GF-D8 (cell line): ENCODE data around the gene NEGR1.

Experiments
- DNase-seq: peaks from one replicate; lab custom pipeline; 2025; lab: John Stamatoyannopoulos, UW

NEGR1 gene

DNA sequence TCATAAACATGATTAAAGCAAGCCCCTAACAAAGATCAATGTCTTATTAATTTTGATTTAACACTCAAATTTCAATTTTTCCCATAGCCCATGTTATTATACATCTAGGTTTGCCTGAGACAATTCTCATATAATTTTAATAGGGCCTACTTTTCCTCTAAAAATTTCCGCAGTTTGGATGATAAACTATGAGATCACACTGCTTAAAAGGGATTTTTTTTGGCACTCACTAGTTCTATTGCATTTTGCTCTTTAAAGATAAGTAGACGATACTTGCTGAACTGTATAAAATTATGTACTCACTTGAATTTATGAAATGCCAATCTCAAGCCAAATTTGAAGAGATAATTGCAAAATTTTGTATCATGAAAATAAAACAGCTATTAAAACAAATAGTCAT is 721.1 kb downstream of the NEGR1 start:
- DNase-seq = no peak

DNA sequence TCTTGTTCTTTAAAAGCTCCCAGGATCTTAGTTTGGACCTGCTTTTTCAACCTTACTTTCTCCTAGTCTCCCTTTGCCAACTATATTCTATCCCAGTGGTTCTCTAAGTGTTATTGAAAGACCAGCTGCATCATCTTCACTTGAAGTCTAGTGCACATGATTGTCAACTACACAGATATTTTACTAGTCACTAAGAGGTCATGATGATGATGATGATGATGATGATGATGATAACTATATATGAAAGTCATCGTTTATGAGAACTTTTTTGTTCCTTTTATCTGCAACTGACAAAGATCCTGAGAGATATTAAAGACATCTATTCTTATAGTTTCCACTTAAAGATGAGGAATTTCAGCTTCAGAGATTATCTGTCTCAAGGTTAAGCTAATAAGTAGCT is 722.5 kb downstream of the NEGR1 start:
- DNase-seq = no peak

- DNase-seq = no peak
Measured at GRCh38 chr1:71557138-71557537, 725.2 kb downstream of the NEGR1 start.

GRCh38 chr1:71548398-71548890 is 733.9 kb downstream of the NEGR1 start:
- no peak for DNase-seq

DNA sequence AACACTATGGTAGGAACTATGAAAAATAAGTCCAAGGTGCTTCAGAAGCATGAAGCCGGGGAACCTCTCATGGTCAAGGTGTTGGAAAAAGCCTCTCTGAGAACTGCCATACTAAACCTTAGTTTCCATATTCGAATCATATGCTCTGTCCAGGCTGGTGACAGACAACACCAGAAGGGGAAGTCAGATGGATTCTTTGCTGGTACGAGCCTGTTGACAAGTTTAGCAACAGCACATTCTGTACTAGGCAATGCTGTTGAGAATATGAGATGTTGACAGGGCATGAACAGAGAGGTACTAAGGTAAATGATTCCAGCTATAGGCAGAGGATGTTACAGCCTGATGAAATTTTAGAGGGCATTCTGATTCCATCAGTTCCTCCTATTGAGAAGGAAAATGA is 740.2 kb downstream of the NEGR1 start:
- no peak for DNase-seq

DNA sequence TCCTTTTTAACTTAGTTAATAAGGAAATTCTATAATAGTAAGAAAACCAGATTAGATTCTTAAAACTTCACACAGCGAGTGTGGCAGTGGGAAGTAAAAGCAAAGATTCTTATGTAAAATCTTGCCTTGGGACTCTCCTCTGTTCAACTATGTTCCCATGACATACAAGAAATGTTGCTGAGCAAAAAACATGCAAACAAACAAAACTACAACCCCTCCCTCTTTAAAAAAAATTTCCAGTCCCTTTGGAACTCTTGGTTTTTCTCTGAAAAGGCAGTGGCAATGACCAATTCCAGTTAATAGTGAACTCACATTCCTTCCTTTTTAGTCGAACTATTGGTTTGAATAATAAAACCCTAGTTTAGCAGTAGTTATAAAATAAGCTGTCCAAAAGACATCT is 748.4 kb downstream of the NEGR1 start:
- no peak for DNase-seq

- no peak for DNase-seq
Measured at GRCh38 chr1:71532343-71532742, 750.0 kb downstream of the NEGR1 start.

DNA sequence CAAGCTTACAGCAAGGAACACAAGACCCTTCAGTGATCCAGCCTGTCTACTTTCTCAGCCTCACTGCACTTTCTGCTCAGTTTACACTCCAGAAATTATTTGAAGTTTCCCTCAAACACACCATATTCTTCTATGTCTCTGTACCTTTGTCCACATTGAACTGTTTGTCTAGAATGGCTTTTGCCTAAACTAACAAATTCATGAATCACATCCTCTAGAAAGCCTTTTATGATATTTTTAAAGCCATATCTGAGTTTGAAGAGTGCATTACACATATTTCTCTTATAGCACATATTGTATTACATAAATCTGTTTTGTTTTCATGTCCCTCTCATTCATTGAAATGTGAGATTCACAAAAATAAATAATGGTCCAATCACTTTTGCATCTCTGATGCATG is 755.5 kb downstream of the NEGR1 start:
- no peak for DNase-seq

DNA sequence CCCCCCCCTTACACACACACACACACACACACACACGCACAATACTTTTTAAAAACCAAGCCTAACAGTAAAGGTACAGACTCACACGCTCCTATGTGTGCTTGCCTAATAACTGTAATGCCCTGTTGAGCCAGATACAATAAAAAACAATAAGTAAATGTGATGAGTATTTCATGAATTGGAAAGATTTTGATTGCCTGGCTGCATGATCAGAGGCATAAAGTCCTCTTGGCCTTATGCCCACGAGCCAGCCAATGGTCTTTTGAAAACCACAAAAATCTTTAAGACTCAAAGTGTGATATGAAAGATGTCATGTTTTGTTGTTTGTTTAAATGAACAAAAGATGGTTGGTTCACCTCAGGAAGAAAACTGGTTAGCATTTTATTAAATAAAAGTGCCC is 759.6 kb downstream of the NEGR1 start:
- no peak for DNase-seq

DNA sequence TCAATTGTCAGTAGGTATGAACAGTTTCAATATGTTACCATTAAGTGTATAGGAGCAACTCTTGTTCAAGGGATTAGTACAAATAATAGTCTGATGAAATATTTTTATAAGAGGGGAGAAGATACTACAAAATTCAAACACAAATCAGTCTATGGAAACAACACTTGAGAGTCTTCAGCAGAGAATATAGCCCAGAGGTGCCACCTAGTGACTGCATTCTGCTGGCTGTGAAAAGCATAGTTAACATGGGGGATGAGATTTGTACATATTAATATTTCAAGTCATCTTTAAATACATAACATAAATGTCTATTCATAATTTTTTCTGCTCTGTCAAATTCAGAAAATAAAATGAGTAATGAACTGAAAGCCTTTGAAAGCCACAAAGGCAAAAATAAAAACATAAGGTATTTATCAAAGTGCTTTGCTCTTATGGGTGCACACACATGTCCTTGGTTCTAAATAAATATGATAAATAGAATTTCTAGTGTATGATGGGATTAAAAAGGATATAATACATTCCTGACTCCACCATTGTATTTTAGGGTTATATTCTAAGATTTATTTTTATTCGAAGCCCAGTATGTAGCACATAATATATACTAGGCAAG is 760.6 kb downstream of the NEGR1 start:
- DNase-seq = no peak

DNA sequence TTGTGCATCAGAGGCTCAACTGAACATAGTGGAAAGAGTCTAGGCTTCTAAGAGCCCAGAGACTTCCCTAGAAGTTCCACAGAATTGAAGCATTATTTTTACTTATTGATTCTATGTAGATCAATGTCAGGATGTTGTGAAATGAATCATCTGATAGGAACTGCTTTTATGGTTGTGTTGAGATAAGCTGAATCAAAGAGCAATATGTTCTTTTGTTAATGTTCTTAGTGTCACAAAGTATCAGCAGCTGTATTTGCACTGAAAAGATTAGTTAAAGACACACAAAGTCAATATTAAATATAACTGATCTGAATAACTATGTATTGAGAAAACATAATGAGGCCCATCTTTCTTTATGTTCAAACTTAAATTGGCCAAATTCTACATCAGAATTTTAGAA is 770.8 kb downstream of the NEGR1 start:
- no peak for DNase-seq

- DNase-seq = no peak
Measured at GRCh38 chr1:71510725-71511124, 771.6 kb downstream of the NEGR1 start.

GRCh38 chr1:71509051-71509595 is 773.2 kb downstream of the NEGR1 start:
- DNase-seq = no peak

DNA sequence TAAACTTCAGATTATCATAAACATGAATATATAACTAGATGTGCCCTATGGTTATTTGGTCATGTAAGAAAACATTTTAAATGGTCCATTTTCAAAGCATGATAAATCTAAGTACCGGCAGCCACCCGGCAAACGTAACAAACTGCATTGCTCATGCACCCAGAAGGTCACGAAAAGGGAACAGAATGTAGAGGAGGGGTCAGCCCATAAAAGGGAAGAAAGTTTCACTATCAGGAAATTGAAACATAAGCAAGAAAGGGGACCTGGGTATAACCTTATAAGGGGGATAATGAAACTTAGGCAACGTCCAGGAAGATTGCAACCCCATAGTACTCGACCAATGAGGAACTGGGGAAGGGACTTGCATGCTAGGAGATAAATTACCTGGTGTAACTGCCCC is 780.3 kb downstream of the NEGR1 start:
- no peak for DNase-seq

GRCh38 chr1:71498542-71498941 is 783.8 kb downstream of the NEGR1 start:
- DNase-seq = no peak

DNA sequence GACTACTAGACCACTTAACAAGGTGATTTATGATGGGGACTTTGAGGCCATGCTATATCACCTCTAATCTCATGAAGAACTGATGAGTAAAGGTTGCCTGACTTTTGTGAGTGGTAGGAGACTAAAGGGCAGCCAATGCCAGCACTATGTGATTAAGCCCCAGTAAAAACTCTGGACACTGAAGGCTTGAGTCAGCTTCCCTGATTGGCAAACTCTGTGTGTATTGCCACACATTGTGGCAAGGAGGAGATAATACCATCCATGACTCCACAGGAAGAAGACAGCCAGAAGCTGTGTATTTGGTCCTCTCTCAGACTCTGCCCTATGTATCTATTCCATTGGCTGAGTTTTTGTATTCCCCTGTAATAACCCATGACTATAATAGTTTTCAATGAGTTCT is 788.2 kb downstream of the NEGR1 start:
- no peak for DNase-seq

GRCh38 chr1:71492298-71493041 is 789.9 kb downstream of the NEGR1 start:
- no peak for DNase-seq

- DNase-seq = no peak
Measured at GRCh38 chr1:71490432-71490831, 791.9 kb downstream of the NEGR1 start.

DNA sequence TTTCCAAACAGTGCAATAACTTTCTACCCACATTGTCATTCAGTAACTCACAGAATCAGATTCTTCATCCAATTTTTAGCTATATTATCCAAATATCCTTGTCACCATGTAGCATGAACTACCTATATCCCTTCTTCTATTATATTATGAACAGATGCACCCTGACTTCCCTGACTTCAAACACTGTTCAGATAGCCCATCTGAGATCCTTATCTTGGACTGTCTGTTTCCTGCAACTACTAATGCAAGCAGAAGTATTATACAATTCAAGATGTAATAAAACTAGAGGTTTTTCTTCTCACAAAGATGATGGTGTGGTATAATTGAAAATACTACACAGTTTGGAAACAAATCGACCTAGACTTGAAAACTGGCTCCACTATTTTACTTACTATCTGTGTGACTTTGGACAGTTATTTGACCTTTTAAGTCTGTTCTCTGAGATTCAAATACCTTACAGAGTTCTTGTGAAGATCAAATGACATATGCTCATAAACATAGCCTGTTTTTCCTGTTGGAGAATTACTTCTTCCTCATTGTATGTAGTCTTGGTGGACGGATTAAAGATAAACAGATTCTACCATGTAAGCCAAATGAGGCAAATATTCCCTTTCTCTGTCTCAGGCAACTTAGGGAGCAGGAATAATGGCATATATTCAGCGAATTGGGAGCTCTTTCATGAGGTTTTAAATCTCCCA is 793.6 kb downstream of the NEGR1 start:
- DNase-seq = no peak

- DNase-seq = no peak
Measured at GRCh38 chr1:71473331-71473730, 809.0 kb downstream of the NEGR1 start.

DNA sequence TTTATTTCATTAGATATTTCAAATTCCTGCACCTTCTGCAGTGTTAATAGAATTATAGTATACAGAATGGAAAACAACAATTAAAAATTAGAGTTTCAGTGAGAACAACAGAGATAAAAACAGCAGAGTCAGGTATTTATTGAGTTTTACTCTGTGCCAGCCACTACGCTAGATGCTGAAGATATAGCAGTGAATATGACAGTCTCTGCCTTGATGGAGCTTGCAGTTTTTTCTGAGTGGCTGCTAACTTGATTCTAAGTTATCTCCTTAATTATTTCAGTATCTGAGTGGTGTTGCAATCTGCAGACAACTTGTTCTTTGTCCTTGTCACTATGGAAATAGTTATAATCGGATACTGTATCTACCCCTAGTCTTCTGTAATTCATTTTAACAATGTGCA is 817.2 kb downstream of the NEGR1 start:
- no peak for DNase-seq

GRCh38 chr1:71464016-71464415 is 818.3 kb downstream of the NEGR1 start:
- DNase-seq = no peak

DNA sequence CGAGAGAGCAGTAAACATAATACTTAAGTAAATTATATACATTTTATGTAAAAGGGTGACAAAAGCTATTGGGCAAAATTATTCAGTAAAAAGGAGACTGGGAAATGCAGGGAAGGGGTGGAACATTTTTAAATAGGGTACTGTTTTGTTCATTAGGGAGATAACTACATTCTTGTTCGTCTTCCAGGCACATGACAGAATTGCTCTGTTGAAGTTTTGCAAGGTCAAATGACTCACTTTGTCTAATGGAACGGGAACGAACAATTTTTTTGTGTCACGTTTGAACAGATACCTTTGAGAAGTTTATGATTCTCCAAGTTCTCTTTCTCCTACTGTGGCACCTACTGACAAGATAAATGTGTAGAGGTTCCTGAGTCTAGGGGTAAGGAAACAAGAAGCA is 819.2 kb downstream of the NEGR1 start:
- no peak for DNase-seq
